HG02981 (cell line): Measurements from ENCODE around the gene SULT2B1.

Experiments used
- ATAC-seq: cut with Tn5 transposase; IDR thresholded peaks from one replicate; pipeline ENCODE4 v1.9.1; 2021; ENCODE audit warnings: mild to moderate bottlenecking, moderate library complexity; ENCODE audit not compliant: unreplicated experiment

Gene SULT2B1

DNA sequence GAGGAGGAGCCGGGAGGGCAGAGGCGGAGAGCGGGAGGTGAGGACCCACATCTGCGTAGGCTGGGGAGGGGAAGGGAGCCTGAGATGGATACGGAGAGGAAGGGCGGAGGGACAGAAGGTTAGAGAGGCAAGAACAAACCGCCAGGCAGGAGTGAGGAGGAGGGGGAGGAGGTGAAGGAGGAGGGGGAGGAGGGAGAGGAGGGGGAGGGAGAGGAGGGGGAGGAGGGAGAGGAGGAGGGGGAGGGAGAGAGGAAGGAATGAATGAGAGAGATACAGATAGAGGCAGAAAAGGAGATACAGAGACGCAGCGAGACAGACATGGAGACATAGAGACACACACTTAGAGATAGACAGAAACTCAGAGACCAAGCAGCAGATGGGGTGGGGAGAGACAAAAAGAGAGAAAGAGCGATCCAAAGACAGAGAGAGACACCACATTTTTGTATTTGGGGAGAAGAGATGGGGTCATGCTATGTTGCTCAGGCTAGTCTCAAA, 94.8 kb downstream of the SULT2B1 start:
- no peak for ATAC-seq

DNA sequence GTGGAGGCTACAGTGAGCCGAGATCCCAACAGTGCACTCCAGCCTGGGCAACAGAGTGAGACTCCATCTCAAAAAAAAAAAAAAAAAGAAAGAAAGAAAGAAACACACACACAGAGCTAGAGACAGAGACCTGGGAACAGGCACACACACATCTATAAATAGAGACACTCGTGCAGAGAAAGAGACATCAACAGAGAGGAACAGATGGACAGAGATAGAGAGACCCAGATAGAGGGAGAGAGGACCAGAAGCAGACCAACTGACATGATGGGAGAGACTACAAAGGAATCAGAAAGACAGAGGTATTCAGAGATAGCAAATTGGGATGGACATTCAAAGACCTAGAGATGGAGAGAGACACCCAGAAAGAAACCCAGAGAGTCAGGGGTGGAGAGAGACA, 96.2 kb downstream of the SULT2B1 start:
- ATAC-seq = no peak
